ENCODE data around the gene DNAI1.

DNAI1 gene

GRCh38 chr9:34484678-34485077, 26.1 kb downstream of the DNAI1 start:
- H3K4me3 ChIP-seq: no peak overlapping the region

GRCh38 chr9:34485822-34486221, 27.2 kb downstream of the DNAI1 start:
- H3K4me3 ChIP-seq: no peak overlapping the region
- H3K27ac ChIP-seq: no peak overlapping the region

More at GRCh38 chr9:34484678-34485077, 26.1 kb downstream of the DNAI1 start:
- H3K27ac ChIP-seq: no peak overlapping the region

GRCh38 chr9:34486572-34486971, 28.0 kb downstream of the DNAI1 start:
- Histone ChIP-seq H3K4me3 (no peak overlapping the region), H3K27ac (no peak overlapping the region)

DNA sequence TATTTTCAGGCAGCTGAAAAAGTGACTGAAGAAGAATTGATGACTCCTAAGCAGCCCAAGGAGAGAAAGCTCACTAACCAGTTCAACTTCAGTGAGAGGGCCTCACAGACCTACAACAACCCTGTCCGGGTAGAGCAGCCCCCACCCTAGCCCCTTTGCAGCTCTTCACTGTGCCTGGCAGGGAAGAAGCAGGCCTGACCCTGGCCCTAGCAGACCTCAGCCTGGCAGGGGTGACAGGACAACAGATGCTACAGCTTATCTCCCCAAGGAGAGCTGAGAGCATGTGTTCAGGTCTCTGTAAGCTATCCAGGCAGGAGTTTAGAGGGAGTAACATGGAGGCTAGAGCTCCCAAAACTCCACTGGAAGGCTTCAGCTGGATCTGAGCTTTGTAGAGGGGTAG, 31.8 kb downstream of the DNAI1 start:
- Histone ChIP-seq H3K4me3 (no peak overlapping the region), H3K27ac (no peak overlapping the region)

- Histone ChIP-seq H3K27ac (no peak overlapping the region), H3K4me3 (no peak overlapping the region)
These were observed 32.2 kb downstream of the DNAI1 start for GRCh38 chr9:34490760-34491159.

- no peak overlapping the region for H3K4me3 ChIP-seq
- H3K27ac ChIP-seq: no peak overlapping the region
These were observed 33.0 kb downstream of the DNAI1 start for GRCh38 chr9:34491596-34491995.

- H3K4me3 ChIP-seq: no peak overlapping the region
These were observed 33.4 kb downstream of the DNAI1 start for GRCh38 chr9:34492051-34492450.

GRCh38 chr9:34493972-34494535, 35.4 kb downstream of the DNAI1 start:
- H3K4me3 ChIP-seq: no peak overlapping the region

More at GRCh38 chr9:34492051-34492450, 33.4 kb downstream of the DNAI1 start:
- H3K27ac ChIP-seq: no peak overlapping the region

GRCh38 chr9:34496149-34496712, 37.6 kb downstream of the DNAI1 start:
- Histone ChIP-seq H3K27ac (no peak overlapping the region), H3K4me3 (no peak overlapping the region)

More at GRCh38 chr9:34493972-34494535, 35.4 kb downstream of the DNAI1 start:
- H3K27ac ChIP-seq: no peak overlapping the region

DNA sequence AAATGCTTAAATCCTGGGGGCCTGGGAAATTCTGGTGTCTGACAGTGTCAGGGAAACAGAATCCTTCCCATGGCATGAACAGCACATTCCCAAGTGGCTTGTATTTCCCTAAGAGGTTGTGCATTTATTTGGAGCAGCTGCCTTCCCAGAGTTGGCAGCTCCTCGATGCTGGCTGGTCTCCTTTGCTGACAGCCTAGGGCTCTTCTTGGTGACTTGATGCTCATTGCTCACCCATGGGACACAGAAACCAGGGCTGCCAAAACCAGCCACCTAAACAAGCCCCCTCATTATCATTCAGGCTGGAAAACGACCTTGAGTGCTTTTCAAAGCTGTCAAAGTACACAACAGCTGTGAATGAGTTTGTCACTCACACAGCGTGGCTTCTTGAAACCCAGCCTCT, 39.9 kb downstream of the DNAI1 start:
- no peak overlapping the region for H3K4me3 ChIP-seq
- no peak overlapping the region for H3K27ac ChIP-seq

- no peak overlapping the region for H3K27ac ChIP-seq
- no peak overlapping the region for H3K4me3 ChIP-seq
These were observed 40.5 kb downstream of the DNAI1 start for GRCh38 chr9:34499076-34499475.

- H3K27ac ChIP-seq: no peak overlapping the region
- no peak overlapping the region for H3K4me3 ChIP-seq
These were observed 42.1 kb downstream of the DNAI1 start for GRCh38 chr9:34500623-34501267.

DNA sequence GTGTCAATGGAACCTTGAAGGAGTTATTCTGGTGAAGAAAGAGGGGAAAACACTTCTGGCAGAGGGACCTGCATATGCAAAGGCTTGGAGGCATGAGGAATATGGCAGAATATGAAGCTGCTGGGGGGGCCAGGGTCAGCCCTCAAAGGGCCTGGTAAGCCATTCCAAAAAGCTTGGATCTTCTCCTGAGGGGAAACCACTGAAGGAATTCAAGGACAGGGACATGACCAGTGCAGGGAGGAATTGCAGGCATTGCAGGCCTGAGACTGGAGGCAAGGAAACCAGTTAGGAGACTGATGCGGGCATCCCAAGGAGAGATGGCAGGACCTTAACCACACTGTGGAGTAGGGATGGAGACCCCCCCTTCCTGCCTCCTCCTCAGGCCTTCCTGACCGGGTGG, 42.8 kb downstream of the DNAI1 start:
- H3K27ac ChIP-seq: no peak overlapping the region

DNA sequence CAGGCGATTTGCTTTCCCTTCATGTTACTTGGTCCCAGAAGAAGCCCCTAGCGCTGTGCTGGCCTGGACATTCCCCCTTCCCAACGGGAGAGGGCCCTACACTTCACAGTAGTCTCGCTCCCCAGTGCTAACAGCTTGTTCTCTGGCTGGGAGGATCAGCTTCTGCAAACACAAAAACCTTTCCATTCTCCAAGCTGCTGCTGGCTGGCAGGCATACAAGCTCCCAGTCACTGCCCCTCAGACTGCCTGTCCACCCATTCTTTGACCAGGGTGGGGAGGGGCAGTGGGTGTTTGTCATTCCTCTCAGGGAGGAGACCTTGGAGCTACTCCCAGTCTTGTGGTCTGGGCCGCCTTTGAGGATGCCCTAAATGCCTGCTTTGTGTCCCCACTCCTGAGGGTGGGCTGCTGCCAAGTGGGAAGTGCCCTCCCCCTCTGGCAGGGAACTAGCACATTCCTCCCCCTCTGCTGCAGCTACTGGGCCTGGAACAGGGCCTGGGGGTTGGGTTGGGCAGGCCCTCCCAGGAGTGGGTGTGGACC, 43.4 kb downstream of the DNAI1 start:
- Histone ChIP-seq H3K4me3 (no peak overlapping the region), H3K27ac (peak overlapping the region in 1 of 21 experiments; percentile 41)

More for the DNA sequence above, 42.8 kb downstream of the DNAI1 start:
- no peak overlapping the region for H3K4me3 ChIP-seq

DNA sequence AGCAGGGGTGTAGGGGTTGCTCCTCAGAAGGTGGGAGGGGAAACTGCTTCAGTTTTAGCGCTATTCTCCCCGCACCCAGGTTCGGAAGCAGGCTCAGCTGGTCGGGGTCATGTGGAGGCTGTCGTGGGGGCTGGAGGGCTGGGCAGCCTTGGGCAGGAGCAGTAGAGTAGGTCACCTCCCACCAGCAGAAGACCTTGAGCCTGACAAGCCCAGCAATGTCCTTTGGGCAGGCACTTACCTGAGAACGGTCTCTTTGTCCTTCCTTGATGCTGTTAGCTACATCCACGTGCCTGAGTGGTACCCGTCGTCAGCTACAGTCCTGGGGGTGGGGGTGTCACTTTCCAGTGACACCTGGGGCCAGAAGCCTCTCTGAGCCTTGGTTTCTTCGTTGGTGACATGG, 43.9 kb downstream of the DNAI1 start:
- Histone ChIP-seq H3K4me3 (no peak overlapping the region), H3K27ac (peak overlapping the region in 1 of 21 experiments; percentile 41)

DNA sequence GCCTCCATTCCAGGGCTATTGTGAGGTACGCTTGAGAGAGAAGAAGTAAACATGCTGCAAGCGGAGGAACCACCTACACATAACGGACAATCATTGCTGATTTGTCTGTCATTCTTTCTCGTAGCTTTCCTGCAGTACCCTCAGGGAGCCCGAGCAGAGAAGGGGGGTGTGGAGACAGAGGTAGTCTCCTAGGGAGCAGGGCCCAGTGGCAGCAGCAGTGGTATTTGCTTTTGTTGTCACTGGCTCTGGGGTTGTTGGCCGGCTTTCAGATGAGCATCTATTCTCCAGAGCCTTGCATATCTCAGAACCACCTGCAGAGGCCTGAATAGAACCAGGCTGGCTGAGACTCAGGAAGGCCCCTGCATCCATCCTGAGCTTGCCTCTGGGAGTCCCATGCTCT, 44.3 kb downstream of the DNAI1 start:
- Histone ChIP-seq H3K4me3 (no peak overlapping the region), H3K27ac (peak overlapping the region in 1 of 21 experiments; percentile 41)

GRCh38 chr9:34503406-34503805, 44.8 kb downstream of the DNAI1 start:
- Histone ChIP-seq H3K4me3 (no peak overlapping the region), H3K27ac (no peak overlapping the region)

DNA sequence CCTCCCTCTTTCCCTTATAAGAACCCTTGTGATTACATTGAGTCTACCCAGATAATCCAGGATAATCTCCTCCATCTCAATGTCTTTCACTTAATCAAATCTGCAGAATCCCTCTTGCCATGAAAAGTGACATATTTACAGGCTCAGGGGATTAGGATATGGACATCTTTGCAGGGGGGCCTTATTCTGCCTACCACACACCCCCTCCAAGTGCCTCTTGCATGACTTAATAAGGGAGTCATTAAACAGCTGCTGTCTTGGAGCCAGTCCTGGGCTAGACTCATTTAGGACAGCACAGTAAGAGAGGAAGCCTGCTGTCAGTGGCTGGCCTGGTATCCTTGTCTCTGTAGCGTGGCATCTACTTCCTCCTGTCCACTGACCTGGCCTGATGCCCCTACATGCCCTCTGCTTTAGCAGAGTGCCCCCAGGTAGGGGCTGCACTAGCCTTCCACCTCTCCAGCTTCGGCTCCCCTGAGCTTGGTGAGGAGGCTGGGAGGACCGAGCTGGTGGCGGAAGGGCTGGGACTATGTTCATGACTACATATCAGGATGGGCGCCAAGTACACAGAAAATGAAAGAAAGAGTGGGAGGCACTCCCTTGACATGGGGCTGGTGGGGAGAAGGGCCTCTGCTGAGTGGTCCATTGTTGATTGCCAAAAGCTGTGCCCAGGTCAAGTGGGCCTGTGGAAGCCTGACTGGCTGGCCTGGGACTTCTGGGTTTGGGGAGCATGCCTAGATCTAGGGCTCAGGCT, 46.9 kb downstream of the DNAI1 start:
- Histone ChIP-seq H3K27ac (no peak overlapping the region), H3K4me3 (no peak overlapping the region)

- H3K27ac ChIP-seq: no peak overlapping the region
- H3K4me3 ChIP-seq: no peak overlapping the region
These were observed 48.0 kb downstream of the DNAI1 start for GRCh38 chr9:34506623-34507022.

DNA sequence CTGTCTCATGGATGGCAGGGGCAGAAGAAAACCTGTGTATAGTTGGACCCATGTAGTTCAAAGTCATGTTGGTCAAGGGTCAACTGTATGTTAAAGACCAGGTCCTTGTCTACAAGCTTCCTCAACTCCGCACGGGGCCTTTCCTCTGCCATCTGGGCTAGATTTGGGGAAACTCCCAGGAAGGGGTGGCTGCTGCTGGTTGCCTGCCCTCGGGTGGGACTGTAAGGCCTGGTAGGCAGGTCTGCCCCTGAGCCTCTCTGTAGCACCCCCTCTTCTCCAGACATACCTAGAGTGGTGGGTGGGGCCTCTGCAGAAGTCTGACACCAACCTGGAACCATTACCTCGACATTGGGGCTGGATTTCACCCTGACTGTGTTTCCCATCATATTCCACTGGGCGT, 49.0 kb downstream of the DNAI1 start:
- H3K4me3 ChIP-seq: no peak overlapping the region
- H3K27ac ChIP-seq: no peak overlapping the region
